HepG2 (cell line): ENCODE measurements around the gene GPR87. TPM values are rescaled to one million over a fixed set of nuclear protein-coding genes. Genes with fewer than 3 reads are reported as not detected.

Source experiments
- ATAC-seq: fragments of 200-7000 bp; cut with Tn5 transposase; 3 replicates; pipeline ENCODE4 v1.9.1; 2020; ENCODE audit warnings: mild to moderate bottlenecking, moderate library complexity
- BruUV-seq: library from RNA; stranded (reverse); fragments of 400-500 nt; replicated peaks from 2 replicates; lab custom pipeline; 2021; lab: Mats Ljungman, UMichigan
- CTCF ChIA-PET: fragments of 300-600 bp; formaldehyde crosslinking; extraction: SDS; loops from one replicate; lab custom pipeline; 2021; ENCODE audit warnings: low total read pairs, inconsistent platforms, low intra/inter-chr PET ratio; lab: Yijun Ruan, JAX
- POLR2A ChIA-PET: fragments of 350-600 bp; sonication (Branson Sonifier 250); formaldehyde crosslinking; loops from one replicate; lab custom pipeline; 2020; ENCODE audit warnings: antibody characterized with exemption, inconsistent platforms; lab: Yijun Ruan, JAX
- DNase-seq: peaks from one replicate; pipeline ENCODE4 v3.0.0-alpha.2; 2015; ENCODE audit warnings: low spot score
- FAIRE-seq: peaks from 3 replicates; lab custom pipeline; 2011; peaks lifted over from hg19 to GRCh38; lab: Jason Lieb, UNC
- H2AFZ ChIP-seq: one replicate; pipeline ENCODE4 v1.6.1; 2011; ENCODE audit warnings: low read length, inconsistent platforms
- H3K27ac ChIP-seq: fragments of 300-600 bp; 3 replicates; pipeline ENCODE4 v1.8.0; 2011; ENCODE audit warnings: mixed run types, mild to moderate bottlenecking, mixed read lengths, low read length, inconsistent platforms; ENCODE audit not compliant: insufficient read depth; ENCODE audit errors: extremely low read length
- H3K27me3 ChIP-seq, 2 experiments: fragments of 200-600 bp in 1 of 2; 2 replicates in 1 of 2; 3 replicates in 1 of 2; pipeline versions ENCODE4 v1.6.0 to v1.8.0; 2011; ENCODE audit warnings: low read length in 2 of 2, mild to moderate bottlenecking in 2 of 2, moderate library complexity in 2 of 2, inconsistent platforms in 1 of 2; ENCODE audit not compliant: insufficient read depth in 2 of 2, control insufficient read depth in 1 of 2
- H3K36me3 ChIP-seq, 2 experiments: fragments of 200-600 bp in 1 of 2; replicated peaks in 1 of 2; 2 replicates in 1 of 2; 3 replicates in 1 of 2; pipeline versions ENCODE4 v1.5.1 to v1.8.0; 2011; ENCODE audit warnings: low read length in 2 of 2, inconsistent platforms in 1 of 2; ENCODE audit not compliant: insufficient read depth in 2 of 2, control insufficient read depth in 1 of 2
- H3K4me1 ChIP-seq: 2 replicates; pipeline ENCODE4 v1.5.1; 2012; ENCODE audit warnings: low read length, inconsistent platforms; ENCODE audit not compliant: insufficient read depth
- H3K4me2 ChIP-seq: 2 replicates; pipeline ENCODE4 v1.6.0; 2011; ENCODE audit warnings: low read depth, low read length, inconsistent platforms
- H3K4me3 ChIP-seq, 3 experiments: fragments of 200-600 bp in 1 of 3; sonication (generic), shearing (Covaris generic) in 1 of 3; replicated peaks in 1 of 3; 2 replicates each; pipeline ENCODE4 v1.5.1; 2011 to 2016; ENCODE audit warnings: low read length in 3 of 3, inconsistent platforms in 2 of 3, low read depth in 2 of 3, mild to moderate bottlenecking in 2 of 3, control low read depth in 1 of 3, mixed read lengths in 1 of 3; ENCODE audit not compliant: insufficient read depth in 1 of 3
- H3K79me2 ChIP-seq: one replicate; pipeline ENCODE4 v1.6.1; 2011; ENCODE audit warnings: low read length, inconsistent platforms; ENCODE audit not compliant: insufficient read depth
- H3K9ac ChIP-seq: 2 replicates; pipeline ENCODE4 v1.6.0; 2011; ENCODE audit warnings: mild to moderate bottlenecking, low read depth, low read length, inconsistent platforms; ENCODE audit not compliant: insufficient read depth
- H3K9me3 ChIP-seq: 2 replicates; pipeline ENCODE4 v1.5.1; 2012; ENCODE audit warnings: mild to moderate bottlenecking, low read length
- H4K20me1 ChIP-seq: 2 replicates; pipeline ENCODE4 v1.6.0; 2011; ENCODE audit warnings: inconsistent platforms, mild to moderate bottlenecking, low read length, moderate library complexity; ENCODE audit not compliant: insufficient read depth
- ATF7-NPFF ChIP-seq: sonication (generic); formaldehyde crosslinking; IDR thresholded peaks from 2 replicates; pipeline ENCODE4 v1.8.1; 2023; ENCODE audit warnings: mild to moderate bottlenecking, low read depth, missing genetic modification reagents, moderate library complexity
- FOSL2 ChIP-seq: sonication (generic); formaldehyde crosslinking; IDR thresholded peaks from 2 replicates; pipeline ENCODE4 v1.4.0; 2020; ENCODE audit warnings: missing genetic modification reagents
- GLI4 ChIP-seq: sonication (generic); formaldehyde crosslinking; IDR thresholded peaks from 2 replicates; pipeline ENCODE4 v1.5.1; 2020; ENCODE audit warnings: missing genetic modification reagents, mild to moderate bottlenecking, moderate library complexity, borderline replicate concordance
- HDAC1 ChIP-seq: sonication (generic); formaldehyde crosslinking; IDR thresholded peaks from 2 replicates; pipeline ENCODE4 v1.5.1; 2020; ENCODE audit warnings: mild to moderate bottlenecking, missing genetic modification reagents
- HNRNPL ChIP-seq: fragments of 200-400 bp; formaldehyde crosslinking; IDR thresholded peaks from 2 replicates; pipeline ENCODE4 v1.6.1; 2017; ENCODE audit warnings: mild to moderate bottlenecking, low read depth, low read length
- PHF20 ChIP-seq: sonication (generic); formaldehyde crosslinking; IDR thresholded peaks from 2 replicates; pipeline ENCODE4 v1.5.0; 2020; ENCODE audit warnings: mild to moderate bottlenecking, missing genetic modification reagents
- THYN1 ChIP-seq: sonication (generic); formaldehyde crosslinking; IDR thresholded peaks from 2 replicates; pipeline ENCODE4 v1.8.1; 2023; ENCODE audit warnings: low read depth, mild to moderate bottlenecking, moderate library complexity, missing genetic modification reagents, borderline replicate concordance
- XRCC5 ChIP-seq: fragments of 200-400 bp; formaldehyde crosslinking; optimal IDR thresholded peaks from 2 replicates; pipeline ENCODE3; 2017; ENCODE audit warnings: mild to moderate bottlenecking, low read length
- ZNF232 ChIP-seq: sonication (generic); formaldehyde crosslinking; IDR thresholded peaks from 2 replicates; pipeline ENCODE4 v1.4.0; 2020; ENCODE audit warnings: missing genetic modification reagents, borderline replicate concordance
- ZNF3 ChIP-seq: IDR thresholded peaks from 2 replicates; pipeline ENCODE4 v1.7.0; 2017; ENCODE audit warnings: inconsistent platforms
- ZNF33A ChIP-seq: sonication (generic); formaldehyde crosslinking; IDR thresholded peaks from 2 replicates; pipeline ENCODE4 v1.5.1; 2020; ENCODE audit warnings: missing genetic modification reagents, mild to moderate bottlenecking, moderate library complexity, borderline replicate concordance
- ZNF616 ChIP-seq: sonication (generic); formaldehyde crosslinking; IDR thresholded peaks from 2 replicates; pipeline ENCODE4 v1.5.0; 2020; ENCODE audit warnings: low read depth, mild to moderate bottlenecking, missing genetic modification reagents
- WGBS: methylation state at CpG from one replicate; pipeline ENCODE4 v1.1.6; 2017; ENCODE audit warnings: low lambda C conversion rate; 5-methylcytosine and 5-hydroxymethylcytosine counted together
- in situ Hi-C: cut with HindIII; loops from 2 replicates; pipeline ENCODE4 v1.10.0; 2017; ENCODE audit warnings: low pct_unique_long_range_greater_than_20kb; ENCODE audit not compliant: extremely low pct_ligation_motif_present
- intact Hi-C: fragments of 100-400 bp; cut with micrococcal nuclease; formaldehyde crosslinking; loops from one replicate; pipeline ENCODE4 v1.10.0; 2022; ENCODE audit not compliant: unreplicated experiment
- polyA plus RNA-seq, 8 experiments: library from polyadenylated mRNA; depleted of rRNA in 3 of 8; stranded (reverse) in 7 of 8; unstranded in 1 of 8; fragments of >200 nt; fragmentation: Illumina TruSeq in 4 of 8; extraction: Trizol in 4 of 8; gene quantifications; 2 replicates each; pipeline versions ENCODE4 v1.2.1 to v1.2.3, GENCODE V29; 2011 to 2016; ENCODE audit warnings: low read depth in 4 of 8, missing spikeins in 1 of 8, mixed read lengths in 1 of 8; ENCODE audit not compliant: insufficient read depth in 1 of 8
- total RNA-seq, 5 experiments: library from RNA; depleted of rRNA; stranded (reverse); fragments of >200 nt; fragmentation: Illumina TruSeq; extraction: Trizol; gene quantifications; 2 replicates each; pipeline ENCODE4 v1.2.3, GENCODE V29; 2016; ENCODE audit warnings: low read depth in 1 of 5

Gene GPR87
- total and polyA plus RNA-seq, 2 of the 13 experiments (the other 11 are each of a cell fraction or from before 2014, with no cell fraction given), result not detected

- no peaks in the 10 kb centered on the region for H4K20me1 ChIP-seq
- peaks cover 8% of the 10 kb centered on the region for H3K4me1 ChIP-seq
- H2AFZ ChIP-seq, result no peak overlapping the region
- no peak overlapping the region for H3K4me3 ChIP-seq
- 0% methylated on average over 3 of the region's 3 CpGs for whole genome bisulfite sequencing
- BruUV-seq, result no TSS peak
- no peaks in the 10 kb centered on the region for H3K9me3 ChIP-seq
- FAIRE-seq (no peak), DNase-seq (no peak), ATAC-seq (no peak)
- H3K9ac ChIP-seq, result no peak overlapping the region
- ChIA-PET POLR2A (no interaction called here), CTCF (no interaction called here)
- no peaks in the 10 kb centered on the region for H3K36me3 ChIP-seq
- no peak overlapping the region for H3K27ac ChIP-seq
- no peaks in the 10 kb centered on the region for H3K79me2 ChIP-seq
- TF ChIP-seq GLI4 (CRISPR knock-in tag) (no peak), THYN1 (no peak), XRCC5 (no peak), ZNF33A (CRISPR knock-in tag) (no peak), ZNF232 (CRISPR knock-in tag) (no peak), ZNF616 (CRISPR knock-in tag) (no peak), HNRNPL (no peak), ATF7-NPFF (CRISPR knock-in tag) (no peak), PHF20 (CRISPR knock-in tag) (no peak), ZNF3 (CRISPR knock-in tag) (no peak), FOSL2 (CRISPR knock-in tag) (no peak), HDAC1 (CRISPR knock-in tag) (no peak)
- H3K27me3 ChIP-seq, result no peaks in the 10 kb centered on the region
- in situ Hi-C loops (no loop called here), intact Hi-C loops (no loop called here)
- no peak overlapping the region for H3K4me2 ChIP-seq
These were observed 27.2 kb downstream of the GPR87 start for GRCh38 chr3:151289445-151289844.
